ENCODE results near the gene HLA-DQB2. TPM values are rescaled to one million over a fixed set of nuclear protein-coding genes. Genes with fewer than 3 reads are reported as not detected.

HLA-DQB2 gene
- total RNA-seq, 1 donor from 2014 or later, result not detected

DNA sequence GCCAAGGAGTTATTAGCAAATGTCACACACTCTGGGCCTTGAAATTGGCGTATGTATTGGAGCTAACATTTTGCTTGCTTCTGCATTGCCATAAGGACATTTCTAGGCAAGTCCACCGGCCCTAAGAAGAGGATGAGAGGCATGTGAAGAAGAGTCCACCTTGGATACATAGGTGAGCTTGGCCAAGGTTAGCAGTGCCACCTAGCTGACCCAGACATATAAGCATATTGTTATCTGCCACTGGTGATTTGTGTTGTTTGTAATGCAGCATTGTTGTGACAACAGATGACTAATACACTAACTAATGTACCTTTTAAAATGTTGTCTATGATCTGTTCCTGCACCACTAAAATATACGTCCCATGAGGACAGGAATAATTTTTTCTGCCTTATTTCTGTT is 46.9 kb downstream of the HLA-DQB2 start:
- TF ChIP-seq, protein P1, sequence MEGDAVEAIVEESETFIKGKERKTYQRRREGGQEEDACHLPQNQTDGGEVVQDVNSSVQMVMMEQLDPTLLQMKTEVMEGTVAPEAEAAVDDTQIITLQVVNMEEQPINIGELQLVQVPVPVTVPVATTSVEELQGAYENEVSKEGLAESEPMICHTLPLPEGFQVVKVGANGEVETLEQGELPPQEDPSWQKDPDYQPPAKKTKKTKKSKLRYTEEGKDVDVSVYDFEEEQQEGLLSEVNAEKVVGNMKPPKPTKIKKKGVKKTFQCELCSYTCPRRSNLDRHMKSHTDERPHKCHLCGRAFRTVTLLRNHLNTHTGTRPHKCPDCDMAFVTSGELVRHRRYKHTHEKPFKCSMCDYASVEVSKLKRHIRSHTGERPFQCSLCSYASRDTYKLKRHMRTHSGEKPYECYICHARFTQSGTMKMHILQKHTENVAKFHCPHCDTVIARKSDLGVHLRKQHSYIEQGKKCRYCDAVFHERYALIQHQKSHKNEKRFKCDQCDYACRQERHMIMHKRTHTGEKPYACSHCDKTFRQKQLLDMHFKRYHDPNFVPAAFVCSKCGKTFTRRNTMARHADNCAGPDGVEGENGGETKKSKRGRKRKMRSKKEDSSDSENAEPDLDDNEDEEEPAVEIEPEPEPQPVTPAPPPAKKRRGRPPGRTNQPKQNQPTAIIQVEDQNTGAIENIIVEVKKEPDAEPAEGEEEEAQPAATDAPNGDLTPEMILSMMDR (IDR thresholded peaks at IDR 0.05; ENCODE audit: insufficient read depth, low read length, poor library complexity, severe bottlenecking), result no peak
- DNase-seq (ENCODE audit: low read depth), result no peak
- Histone ChIP-seq H3K27me3 (ENCODE audit: control insufficient read depth, insufficient read depth, low read length) (no peaks in the 10 kb centered on the region), H3K36me3 (ENCODE audit: control insufficient read depth, insufficient read depth, low read length) (no peaks in the 10 kb centered on the region), H3K4me3 (ENCODE audit: low read depth, low read length) (no peak overlapping the region)

DNA sequence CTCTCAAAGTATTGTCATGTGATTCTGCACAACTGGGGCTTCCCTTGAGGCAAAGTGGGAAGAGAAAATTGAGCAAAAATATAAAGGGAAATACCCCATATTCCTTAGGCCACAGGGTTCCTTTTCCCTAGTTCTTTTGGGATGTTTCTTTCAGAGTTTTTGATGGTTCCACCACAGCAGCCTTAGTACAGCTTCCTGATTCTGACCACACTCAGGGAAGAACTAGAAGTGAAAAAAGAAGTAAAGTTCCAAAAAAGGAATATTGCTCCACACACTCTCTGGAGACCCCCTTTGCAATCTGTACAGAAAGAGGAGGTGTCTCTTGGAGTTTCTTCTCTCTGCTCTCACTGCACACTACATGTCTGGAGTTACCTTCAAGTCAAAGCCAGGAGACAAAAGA is 50.1 kb downstream of the HLA-DQB2 start:
- H3K36me3 ChIP-seq (ENCODE audit: control insufficient read depth, insufficient read depth, low read length), result no peaks in the 10 kb centered on the region
- no peaks in the 10 kb centered on the region for H3K27me3 ChIP-seq (ENCODE audit: control insufficient read depth, insufficient read depth, low read length)
- no peak for DNase-seq (ENCODE audit: low read depth)
- TF ChIP-seq, protein P1 (IDR thresholded peaks at IDR 0.05; ENCODE audit: insufficient read depth, low read length, poor library complexity, severe bottlenecking), result no peak
- no peak overlapping the region for H3K4me3 ChIP-seq (ENCODE audit: low read depth, low read length)

DNA sequence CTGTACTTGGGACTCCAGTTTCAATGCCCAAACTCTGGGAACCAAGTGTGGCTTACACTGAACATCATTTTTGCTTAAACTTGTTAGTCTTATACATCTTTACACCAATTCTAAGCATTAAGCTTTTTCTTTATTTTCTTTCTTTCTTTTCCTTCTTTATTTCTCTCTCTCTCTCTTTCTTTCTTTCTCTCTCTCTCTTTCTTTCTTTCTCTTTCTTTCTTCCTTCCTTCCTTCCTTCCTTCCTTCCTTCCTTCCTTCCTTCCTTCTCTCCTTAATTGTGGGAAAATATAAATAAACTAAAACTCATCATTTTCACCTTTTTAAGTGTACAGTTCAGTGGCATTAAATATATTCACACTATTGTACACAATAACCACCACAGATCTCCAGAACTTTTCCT is 53.7 kb downstream of the HLA-DQB2 start:
- Histone ChIP-seq H3K36me3 (ENCODE audit: control insufficient read depth, insufficient read depth, low read length) (no peaks in the 10 kb centered on the region), H3K27me3 (ENCODE audit: control insufficient read depth, insufficient read depth, low read length) (no peaks in the 10 kb centered on the region), H3K4me3 (ENCODE audit: low read depth, low read length) (no peak overlapping the region)
- DNase-seq (ENCODE audit: low read depth), result no peak
- TF ChIP-seq, protein P1 (IDR thresholded peaks at IDR 0.05; ENCODE audit: insufficient read depth, low read length, poor library complexity, severe bottlenecking), result no peak

Other genes starting within 250 kb of the HLA-DQB2 start
- 0.21 TPM in 1 of 2 replicates, not detected in the other for gene HLA-DRB5, start 233.2 kb downstream of the HLA-DQB2 start, total RNA-seq
- gene HLA-DRB1, start 173.7 kb downstream of the HLA-DQB2 start, total RNA-seq, result 2.6 and 4.0 TPM in 2 replicates
- 0.21 TPM in 2 replicates for gene HLA-DQA1, start 126.1 kb downstream of the HLA-DQB2 start, total RNA-seq
- 24.5 and 28.2 TPM in 2 replicates for gene HLA-DQB1, start 96.9 kb downstream of the HLA-DQB2 start, total RNA-seq
- gene HLA-DQA2, start 22.1 kb downstream of the HLA-DQB2 start, total RNA-seq, result not detected in 2 replicates
- gene HLA-DOB, start 53.5 kb upstream of the HLA-DQB2 start, total RNA-seq, result not detected in 2 replicates
- gene TAP2, start 75.2 kb upstream of the HLA-DQB2 start, total RNA-seq, result 22.5 and 22.7 TPM in 2 replicates
- 62.8 and 84.1 TPM in 2 replicates for gene PSMB8, start 80.5 kb upstream of the HLA-DQB2 start, total RNA-seq
- 77.6 and 79.1 TPM in 2 replicates for gene TAP1, start 90.2 kb upstream of the HLA-DQB2 start, total RNA-seq
- gene PSMB9, start 90.7 kb upstream of the HLA-DQB2 start, total RNA-seq, result 23.0 and 24.6 TPM in 2 replicates
- gene HLA-DMB, start 177.5 kb upstream of the HLA-DQB2 start, total RNA-seq, result 1.0 and 2.3 TPM in 2 replicates
- 1.6 and 4.7 TPM in 2 replicates for gene HLA-DMA, start 189.6 kb upstream of the HLA-DQB2 start, total RNA-seq
- gene BRD2, start 205.1 kb upstream of the HLA-DQB2 start, total RNA-seq, result 191 and 206 TPM in 2 replicates
- gene HLA-DOA, start 246.1 kb upstream of the HLA-DQB2 start, total RNA-seq, result 0.71 and 1.6 TPM in 2 replicates